Endodermal cell (in vitro differentiated cells): ENCODE data around the gene CDH11. TPM values are rescaled to one million over a fixed set of nuclear protein-coding genes. Genes with fewer than 3 reads are reported as not detected.

Source experiments
- DNase-seq: peaks from one replicate; pipeline ENCODE4 v3.0.0-alpha.2; 2017
- H3K27ac ChIP-seq: 2 replicates; pipeline ENCODE4 v1.5.1; 2013; ENCODE audit warnings: mild to moderate bottlenecking, low read depth, low read length, moderate library complexity
- H3K27me3 ChIP-seq: 2 replicates; pipeline ENCODE4 v1.6.1; 2013; ENCODE audit warnings: mild to moderate bottlenecking, low read length, moderate library complexity; ENCODE audit not compliant: insufficient read depth, control insufficient read depth, poor library complexity, severe bottlenecking
- H3K36me3 ChIP-seq: 2 replicates; pipeline ENCODE4 v1.7.0; 2013; ENCODE audit warnings: mild to moderate bottlenecking, low read length, moderate library complexity; ENCODE audit not compliant: control insufficient read depth, insufficient read depth
- H3K4me1 ChIP-seq: one replicate; pipeline ENCODE4 v1.7.0; 2013; ENCODE audit warnings: low read length; ENCODE audit not compliant: control insufficient read depth, insufficient read depth
- H3K4me3 ChIP-seq: 2 replicates; pipeline ENCODE4 v1.5.1; 2013; ENCODE audit warnings: mild to moderate bottlenecking, low read length, moderate library complexity
- H3K9ac ChIP-seq: 2 replicates; pipeline ENCODE4 v1.6.1; 2013; ENCODE audit warnings: mild to moderate bottlenecking, low read length, moderate library complexity; ENCODE audit not compliant: poor library complexity, severe bottlenecking; ENCODE audit errors: extremely low read depth
- H3K9me3 ChIP-seq: 2 replicates; pipeline ENCODE4 v1.6.1; 2013; ENCODE audit warnings: mild to moderate bottlenecking, low read length, moderate library complexity; ENCODE audit not compliant: control insufficient read depth
- H3K27ac Mint-ChIP-seq: 2 replicates; pipeline ENCODE4 v1.8.0; 2020; ENCODE audit warnings: mixed read lengths
- H3K27me3 Mint-ChIP-seq: 2 replicates; pipeline ENCODE4 v1.8.0; 2021; ENCODE audit warnings: mild to moderate bottlenecking, mixed read lengths; ENCODE audit not compliant: insufficient read depth
- H3K36me3 Mint-ChIP-seq: 2 replicates; pipeline ENCODE4 v1.8.0; 2020; ENCODE audit warnings: low read depth, mixed read lengths
- H3K4me1 Mint-ChIP-seq: 2 replicates; pipeline ENCODE4 v1.8.0; 2020; ENCODE audit warnings: mixed read lengths
- H3K4me3 Mint-ChIP-seq: 2 replicates; pipeline ENCODE4 v1.8.0; 2020; ENCODE audit warnings: mild to moderate bottlenecking, moderate library complexity, mixed read lengths
- H3K9me3 Mint-ChIP-seq: 2 replicates; pipeline ENCODE4 v1.8.0; 2020; ENCODE audit warnings: mild to moderate bottlenecking, mixed read lengths
- CTCF ChIP-seq: fragments of 200-600 bp; sonication (generic); conservative IDR thresholded peaks from 2 replicates; pipeline ENCODE4 v1.5.0; 2021; ENCODE audit warnings: antibody characterized with exemption, mild to moderate bottlenecking
- WGBS, 2 experiments: methylation state at CpG; one replicate each; pipeline versions ENCODE4 v1.1.5 to v1.1.7; 2013; ENCODE audit warnings: missing lambda C conversion rate in 2 of 2, mixed read lengths in 1 of 2; ENCODE audit not compliant: insufficient coverage in 1 of 2, insufficient read length in 1 of 2; 5-methylcytosine and 5-hydroxymethylcytosine counted together
- total RNA-seq, 2 donors: library from RNA; stranded (reverse); fragmentation: NEBNext Ultra II Directional in 1 of 2; extraction: Animal tissue kit (Norgen Biotek cat#: 25700) in 1 of 2; gene quantifications; 2 replicates in 1 of 2; 3 replicates in 1 of 2; pipeline ENCODE4 v1.2.1, GENCODE V29; 2021

Gene CDH11
- total RNA-seq, 2 donors from 2014 or later = 0.73 to 2.9 TPM

GRCh38 chr16:65038100-65038499 is 83.8 kb downstream of the CDH11 start:
- Histone ChIP-seq H3K9me3 (no peaks in the 10 kb centered on the region), H3K27ac (no peak overlapping the region), H3K4me1 (peaks cover 14% of the 10 kb centered on the region), H3K4me3 (no peak overlapping the region), H3K27me3 (peaks cover 19% of the 10 kb centered on the region), H3K36me3 (no peaks in the 10 kb centered on the region), H3K9ac (no peak overlapping the region)
- no peak overlapping the region for H3K4me3 Mint-ChIP-seq
- 31 to 34% methylated on average over 7 to 9 of the region's 9 CpGs for WGBS, 2 experiments
- TF ChIP-seq CTCF = no peak
- no peaks in the 10 kb centered on the region for H3K36me3 Mint-ChIP-seq
- H3K9me3 Mint-ChIP-seq = peaks cover 7% of the 10 kb centered on the region
- H3K27me3 Mint-ChIP-seq = peaks cover 40% of the 10 kb centered on the region
- no peak overlapping the region for H3K27ac Mint-ChIP-seq
- peak; percentile 50 for DNase-seq
- peaks cover 25% of the 10 kb centered on the region for H3K4me1 Mint-ChIP-seq

DNA sequence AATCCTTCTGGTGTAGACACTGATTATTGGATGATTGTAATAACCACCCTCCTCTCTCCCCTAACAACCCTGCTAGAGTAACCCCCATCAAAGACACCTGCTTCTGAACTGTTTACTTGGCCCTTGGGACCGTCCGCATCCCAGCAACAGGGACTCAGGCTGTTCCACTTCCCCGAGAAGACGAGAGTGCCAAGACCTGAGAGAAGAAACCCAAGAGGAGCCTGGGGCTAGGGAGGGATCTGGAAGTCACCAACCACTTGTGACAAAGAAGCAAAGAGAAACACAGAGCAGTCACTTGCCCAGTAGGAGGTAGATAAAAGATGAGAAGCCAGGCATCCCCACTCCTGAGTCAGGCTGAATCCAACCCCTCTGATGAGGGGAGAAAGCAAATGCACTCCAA is 84.3 kb downstream of the CDH11 start:
- H3K4me1 ChIP-seq = peaks cover 14% of the 10 kb centered on the region
- Mint-ChIP-seq H3K4me3 (no peak overlapping the region), H3K9me3 (peaks cover 7% of the 10 kb centered on the region), H3K27ac (no peak overlapping the region), H3K36me3 (no peaks in the 10 kb centered on the region), H3K4me1 (peaks cover 23% of the 10 kb centered on the region), H3K27me3 (peaks cover 40% of the 10 kb centered on the region)
- H3K36me3 ChIP-seq = no peaks in the 10 kb centered on the region
- no peak for TF ChIP-seq CTCF
- no peak overlapping the region for H3K4me3 ChIP-seq
- peaks cover 19% of the 10 kb centered on the region for H3K27me3 ChIP-seq
- no peak overlapping the region for H3K9ac ChIP-seq
- H3K27ac ChIP-seq = no peak overlapping the region
- no peaks in the 10 kb centered on the region for H3K9me3 ChIP-seq
- WGBS, 2 experiments = 85% methylated on average over 4 of the region's 4 CpGs; no CpG with 5 or more reads in 1 of the 2 experiments
- DNase-seq = peak; percentile 49

- Histone ChIP-seq H3K9me3 (no peaks in the 10 kb centered on the region), H3K27ac (no peak overlapping the region), H3K9ac (no peak overlapping the region), H3K27me3 (peaks cover 19% of the 10 kb centered on the region), H3K36me3 (no peaks in the 10 kb centered on the region), H3K4me3 (no peak overlapping the region), H3K4me1 (peaks cover 14% of the 10 kb centered on the region)
- no peaks in the 10 kb centered on the region for H3K36me3 Mint-ChIP-seq
- peaks cover 6% of the 10 kb centered on the region for H3K9me3 Mint-ChIP-seq
- H3K4me3 Mint-ChIP-seq = no peak overlapping the region
- 78 to 79% methylated on average over 4 to 8 of the region's 8 CpGs for WGBS, 2 experiments
- DNase-seq = peak; percentile 65
- no peak for TF ChIP-seq CTCF
- no peak overlapping the region for H3K27ac Mint-ChIP-seq
- peaks cover 24% of the 10 kb centered on the region for H3K4me1 Mint-ChIP-seq
- H3K27me3 Mint-ChIP-seq = peaks cover 36% of the 10 kb centered on the region
These were observed 86.9 kb downstream of the CDH11 start for GRCh38 chr16:65034915-65035314.
